PFSK-1 (cell line): ENCODE data around the gene SPSB4.

Experiments
- REST ChIP-seq, 2 experiments: IDR thresholded peaks; 2 replicates each; pipeline versions ENCODE4 v1.6.1 to v1.8.0; 2011 to 2012; ENCODE audit warnings: low read depth in 2 of 2, low read length in 2 of 2, control low read depth in 1 of 2, inconsistent platforms in 1 of 2, mild to moderate bottlenecking in 1 of 2, moderate library complexity in 1 of 2; ENCODE audit not compliant: insufficient read depth in 1 of 2
- TAF1 ChIP-seq: IDR thresholded peaks from 2 replicates; pipeline ENCODE4 v1.6.1; 2012; ENCODE audit warnings: low read length, control low read depth, borderline replicate concordance; ENCODE audit not compliant: insufficient read depth

- no peak for TF ChIP-seq TAF1
- TF ChIP-seq REST (IDR thresholded peaks at IDR 0.05; ENCODE audit: insufficient read depth in 1 of 2, low read depth in 2 of 2, low read length in 2 of 2): no peak
These were observed 31.9 kb upstream of the SPSB4 start for GRCh38 chr3:141019244-141019643.
